CD4-positive, alpha-beta T cell (primary cell): ENCODE measurements around the gene KRTAP10-7. TPM values are rescaled to one million over a fixed set of nuclear protein-coding genes. Genes with fewer than 3 reads are reported as not detected.
A peak's percentile ranks its signal among the peaks of the same experiment; 100 is the strongest.

Experiments used
- ATAC-seq: fragments of 200-7000 bp; cut with Tn5 transposase; one replicate; pipeline ENCODE4 v1.10.0; 2022; ENCODE audit warnings: mild to moderate bottlenecking; ENCODE audit not compliant: poor library complexity
- CTCF ChIA-PET: fragments of 350-600 bp; sonication (Branson Sonifier 250); formaldehyde crosslinking; loops from one replicate; lab custom pipeline; 2021; ENCODE audit warnings: antibody characterized with exemption, inconsistent platforms; lab: Charles Lee
- POLR2A ChIA-PET: fragments of 350-600 bp; sonication (Branson Sonifier 250); formaldehyde crosslinking; loops from one replicate; lab custom pipeline; 2021; ENCODE audit warnings: antibody characterized with exemption, inconsistent platforms; lab: Charles Lee
- DNase-seq, 14 experiments: peaks; one replicate each; pipeline ENCODE4 v3.0.0-alpha.2; 2013 to 2020; ENCODE audit warnings: mixed read lengths in 2 of 14
- H3K27ac ChIP-seq, 2 donors: one replicate each; pipeline versions ENCODE4 v1.5.1 to v1.7.0; 2013; ENCODE audit warnings: low read length in 2 of 2, low read depth in 1 of 2, mild to moderate bottlenecking in 1 of 2
- H3K27me3 ChIP-seq, 2 experiments: 1 replicate in 1 of 2; 2 replicates in 1 of 2; pipeline versions ENCODE4 v1.6.1 to v1.7.0; 2013; ENCODE audit warnings: low read length in 2 of 2, control low read depth in 1 of 2, mild to moderate bottlenecking in 1 of 2, moderate library complexity in 1 of 2; ENCODE audit not compliant: insufficient read depth in 2 of 2, control insufficient read depth in 1 of 2
- H3K36me3 ChIP-seq: one replicate; pipeline ENCODE4 v1.6.1; 2013; ENCODE audit warnings: low read length, control low read depth; ENCODE audit not compliant: insufficient read depth
- H3K4me1 ChIP-seq: one replicate; pipeline ENCODE4 v1.6.1; 2013; ENCODE audit warnings: low read length, control low read depth; ENCODE audit not compliant: insufficient read depth
- H3K4me3 ChIP-seq: one replicate; pipeline ENCODE4 v1.5.1; 2013; ENCODE audit warnings: mild to moderate bottlenecking, low read length, moderate library complexity
- H3K9me3 ChIP-seq, 2 experiments: 1 replicate in 1 of 2; 2 replicates in 1 of 2; pipeline versions ENCODE4 v1.6.1 to v1.7.0; 2013; ENCODE audit warnings: low read length in 2 of 2, mild to moderate bottlenecking in 2 of 2, control low read depth in 1 of 2, moderate library complexity in 1 of 2; ENCODE audit not compliant: control insufficient read depth in 1 of 2, insufficient read depth in 1 of 2
- H3K27ac Mint-ChIP-seq: one replicate; pipeline ENCODE4 v1.8.0; 2020; ENCODE audit warnings: mixed read lengths
- H3K27me3 Mint-ChIP-seq: one replicate; pipeline ENCODE4 v1.8.0; 2021; ENCODE audit warnings: mixed read lengths
- H3K36me3 Mint-ChIP-seq: one replicate; pipeline ENCODE4 v1.8.0; 2021; ENCODE audit warnings: low read depth, mixed read lengths
- H3K4me1 Mint-ChIP-seq: one replicate; pipeline ENCODE4 v1.8.0; 2021; ENCODE audit warnings: low read depth, mixed read lengths
- H3K4me3 Mint-ChIP-seq: one replicate; pipeline ENCODE4 v1.8.0; 2020; ENCODE audit warnings: mild to moderate bottlenecking, mixed read lengths
- H3K9me3 Mint-ChIP-seq: one replicate; pipeline ENCODE4 v1.8.0; 2020; ENCODE audit warnings: mixed read lengths
- CTCF ChIP-seq: fragments of 200-600 bp; IDR thresholded peaks from one replicate; pipeline ENCODE4 v1.8.0; 2022; ENCODE audit warnings: antibody characterized with exemption, mild to moderate bottlenecking
- intact Hi-C, 2 experiments: fragments of 100-400 bp; cut with DNase I in 1 of 2; cut with micrococcal nuclease in 1 of 2; formaldehyde crosslinking; loops; one replicate each; pipeline versions ENCODE4 v1.15.1 to v1.9.0; 2023 to 2025; cut with DNase I, micrococcal nuclease
- total RNA-seq, 174 experiments: library from RNA in 2 of 174; stranded (reverse) in 2 of 174; gene quantifications; one replicate each; pipeline ENCODE4 v1.2.3 and lab custom pipeline; 2021 to 2026

KRTAP10-7 gene
- total RNA-seq, 2 experiments from 2014 or later, result not detected

GRCh38 chr21:44628707-44629391 is 28.5 kb downstream of the KRTAP10-7 start:
- Mint-ChIP-seq H3K27ac (no peak overlapping the region), H3K9me3 (peaks cover 22% of the 10 kb centered on the region)
- CTCF ChIA-PET, result no interaction called here

DNA sequence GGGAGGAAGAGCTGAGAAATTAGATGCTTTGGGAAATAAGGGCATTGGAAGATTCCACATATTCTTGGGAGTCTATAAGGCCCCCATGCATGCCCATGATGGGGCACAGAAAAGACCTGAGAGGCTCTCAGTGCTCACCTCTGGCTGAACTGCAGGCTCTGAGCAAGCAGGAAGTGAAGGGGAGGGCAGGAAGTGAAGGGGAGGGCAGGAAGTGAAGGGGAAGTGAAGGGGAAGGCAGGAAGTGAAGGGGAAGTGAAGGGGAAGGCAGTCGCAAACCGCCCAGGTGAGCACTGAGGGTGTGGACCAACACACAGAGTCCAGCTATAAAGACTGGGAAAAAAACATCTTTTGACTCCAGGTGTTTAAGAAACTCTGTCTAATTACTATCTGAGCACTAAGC is 30.0 kb downstream of the KRTAP10-7 start:
- H3K27ac Mint-ChIP-seq, result peak overlapping the region; percentile 62
- intact Hi-C loops, result no loop called here
- Histone ChIP-seq H3K27ac (no peak overlapping the region), H3K4me3 (no peak overlapping the region), H3K27me3 (no peaks in the 10 kb centered on the region), H3K9me3 (peaks cover 36 to 38% of the 10 kb centered on the region in 2 experiments), H3K36me3 (no peaks in the 10 kb centered on the region), H3K4me1 (peaks cover 46% of the 10 kb centered on the region)
- TF ChIP-seq CTCF, result no peak
- ChIA-PET CTCF (no interaction called here), POLR2A (interaction anchor here (0.9 to 1.0 kb wide), 2 partner anchors 11 to 27 kb away, joined by 3 to 4 read pairs; partner anchors contain the start of gene KRTAP12-3)
- no peak overlapping the region for H3K4me3 Mint-ChIP-seq
- ATAC-seq (no peak), DNase-seq (peak in 2 of 14 experiments; percentile 18 to 53)
- peaks cover 20% of the 10 kb centered on the region for H3K9me3 Mint-ChIP-seq
- no peaks in the 10 kb centered on the region for H3K27me3 Mint-ChIP-seq
- H3K36me3 Mint-ChIP-seq, result peaks cover 28% of the 10 kb centered on the region
- H3K4me1 Mint-ChIP-seq, result peaks cover 25% of the 10 kb centered on the region

More at GRCh38 chr21:44628707-44629391, 28.5 kb downstream of the KRTAP10-7 start:
- no peaks in the 10 kb centered on the region for H3K27me3 Mint-ChIP-seq
- no peak overlapping the region for H3K4me3 Mint-ChIP-seq
- no peak for DNase-seq
- H3K36me3 ChIP-seq, result no peaks in the 10 kb centered on the region
- no peak for TF ChIP-seq CTCF
- H3K9me3 ChIP-seq, result peaks cover 42 to 45% of the 10 kb centered on the region in 2 experiments
- H3K4me3 ChIP-seq, result no peak overlapping the region
- peaks cover 25% of the 10 kb centered on the region for H3K4me1 Mint-ChIP-seq
- no peaks in the 10 kb centered on the region for H3K27me3 ChIP-seq
- POLR2A ChIA-PET, result interaction anchor here (1.1 to 2.2 kb wide), 2 partner anchors 10 to 28 kb away, joined by 3 to 8 read pairs; no protein-coding TSS in a partner anchor
- ATAC-seq, result no peak
- H3K4me1 ChIP-seq, result peaks cover 47% of the 10 kb centered on the region
- no peak overlapping the region for H3K27ac ChIP-seq
- H3K36me3 Mint-ChIP-seq, result peaks cover 31% of the 10 kb centered on the region
- intact Hi-C loops, result no loop called here

DNA sequence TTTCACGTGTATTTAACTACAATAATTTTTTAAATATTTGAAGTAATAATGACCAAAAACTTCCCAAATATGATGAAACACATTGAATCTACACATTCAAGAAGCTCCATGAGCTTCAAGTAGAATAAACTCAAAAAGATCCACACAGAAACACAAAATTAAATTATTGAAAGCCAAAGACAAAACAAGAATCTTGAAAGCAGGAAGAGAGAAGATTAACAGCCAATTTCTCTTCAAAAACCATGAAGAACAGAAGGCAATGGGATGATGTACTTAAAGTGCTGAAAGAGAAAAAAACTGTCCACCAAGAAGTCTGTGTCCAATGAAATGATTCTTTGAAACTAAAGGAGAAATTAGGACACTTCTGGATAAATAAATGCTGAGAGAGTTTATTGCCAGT is 31.7 kb downstream of the KRTAP10-7 start:
- POLR2A ChIA-PET, result no interaction called here
- no peak for ATAC-seq
- peaks cover 20% of the 10 kb centered on the region for H3K9me3 Mint-ChIP-seq

More for the DNA sequence above, 31.7 kb downstream of the KRTAP10-7 start:
- DNase-seq, result no peak
- Mint-ChIP-seq H3K4me1 (peaks cover 25% of the 10 kb centered on the region), H3K27me3 (no peaks in the 10 kb centered on the region), H3K27ac (no peak overlapping the region), H3K4me3 (no peak overlapping the region), H3K36me3 (peaks cover 28% of the 10 kb centered on the region)
- H3K27ac ChIP-seq, result no peak overlapping the region
- peaks cover 30% of the 10 kb centered on the region for H3K4me1 ChIP-seq
- CTCF ChIA-PET, result no interaction called here
- H3K27me3 ChIP-seq, result no peaks in the 10 kb centered on the region
- TF ChIP-seq CTCF, result no peak
- H3K4me3 ChIP-seq, result no peak overlapping the region
- no peaks in the 10 kb centered on the region for H3K36me3 ChIP-seq
- intact Hi-C loops, result no loop called here
- H3K9me3 ChIP-seq, result peaks cover 35 to 36% of the 10 kb centered on the region in 2 experiments
